NCI-H69 (cell line): ENCODE measurements around the gene SMIM8.

ENCODE experiments used
- DNase-seq: peaks from one replicate; lab custom pipeline; 2025; lab: John Stamatoyannopoulos, UW

SMIM8 gene

GRCh38 chr6:87334683-87335082 is 12.3 kb downstream of the SMIM8 start:
- DNase-seq: no peak

GRCh38 chr6:87336367-87336766 is 14.0 kb downstream of the SMIM8 start:
- no peak for DNase-seq

DNA sequence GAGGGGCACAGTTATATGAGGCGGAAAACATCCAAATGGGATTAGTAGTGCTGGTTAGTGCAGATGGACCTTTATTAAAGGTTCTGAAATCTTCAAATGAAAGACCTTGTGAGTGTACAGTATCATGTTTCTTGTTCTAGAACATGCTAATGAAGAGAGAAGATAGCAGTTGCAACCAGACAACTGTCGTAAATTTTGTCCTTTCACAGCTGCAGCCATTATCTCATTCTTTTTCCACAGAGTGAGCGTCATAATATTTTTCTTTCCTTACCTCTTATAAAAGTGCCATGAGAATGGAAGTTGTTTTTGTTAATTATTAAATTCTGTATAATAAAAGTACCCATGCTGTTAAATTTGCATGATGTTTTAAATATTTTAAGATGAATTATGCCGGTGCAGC is 17.8 kb downstream of the SMIM8 start:
- DNase-seq: peak; percentile 6

DNA sequence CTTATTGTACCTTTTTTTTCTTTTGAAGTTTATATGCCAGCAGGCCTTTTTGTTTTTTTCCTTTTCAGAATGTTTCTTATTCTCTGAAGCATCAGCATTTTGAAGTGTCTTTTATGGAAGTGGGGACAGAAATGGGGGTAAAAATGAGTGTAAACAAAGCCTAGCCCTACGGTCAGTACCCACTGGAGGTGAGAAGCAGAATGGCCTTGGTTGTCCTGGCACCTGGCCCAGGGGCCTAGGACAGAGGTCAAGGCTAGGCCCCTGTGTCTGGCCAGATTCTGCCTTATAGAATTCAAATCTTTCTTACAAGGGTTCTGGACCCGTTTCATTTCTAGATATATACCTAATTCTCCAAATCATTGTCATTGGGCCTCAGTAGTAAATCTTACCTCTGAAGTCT is 18.8 kb downstream of the SMIM8 start:
- no peak for DNase-seq

DNA sequence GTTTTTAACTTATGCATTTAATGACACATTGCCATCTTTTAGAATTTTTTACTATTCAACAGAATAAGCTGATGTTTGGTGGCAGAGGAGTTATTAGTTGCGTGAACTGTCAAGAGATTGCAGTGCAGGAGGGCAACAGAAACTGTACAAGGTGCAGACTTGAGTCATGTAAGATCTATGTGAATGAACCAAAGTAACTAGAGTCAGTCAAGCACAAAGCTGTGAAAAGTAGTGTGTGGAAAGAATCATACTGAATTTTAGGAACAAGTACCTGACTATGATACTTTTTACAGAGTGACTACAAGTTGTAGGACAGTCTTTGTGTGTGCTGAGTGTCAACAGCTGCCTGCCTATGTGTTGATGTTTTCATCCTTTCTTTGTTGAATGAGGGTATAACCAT is 19.5 kb downstream of the SMIM8 start:
- DNase-seq: no peak

DNA sequence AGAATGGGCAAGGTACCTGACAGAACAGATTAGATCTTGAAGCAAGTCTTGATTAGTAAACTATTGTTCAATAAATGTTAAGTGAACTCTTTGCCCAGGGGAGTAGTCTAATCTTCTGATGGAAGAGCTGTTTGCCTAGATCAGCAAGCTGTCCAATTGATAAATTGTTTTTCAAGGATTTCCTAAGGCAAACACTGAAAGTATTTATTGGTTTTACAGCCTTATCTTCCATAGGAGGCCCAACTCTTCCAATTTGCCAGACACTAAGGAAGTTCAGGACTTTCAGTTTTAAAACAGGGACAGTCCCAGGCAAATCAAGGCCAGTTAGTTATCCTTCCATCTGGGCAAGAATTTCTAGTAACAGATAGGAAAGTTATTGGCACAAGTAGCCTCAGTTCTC is 20.4 kb downstream of the SMIM8 start:
- DNase-seq: no peak

DNA sequence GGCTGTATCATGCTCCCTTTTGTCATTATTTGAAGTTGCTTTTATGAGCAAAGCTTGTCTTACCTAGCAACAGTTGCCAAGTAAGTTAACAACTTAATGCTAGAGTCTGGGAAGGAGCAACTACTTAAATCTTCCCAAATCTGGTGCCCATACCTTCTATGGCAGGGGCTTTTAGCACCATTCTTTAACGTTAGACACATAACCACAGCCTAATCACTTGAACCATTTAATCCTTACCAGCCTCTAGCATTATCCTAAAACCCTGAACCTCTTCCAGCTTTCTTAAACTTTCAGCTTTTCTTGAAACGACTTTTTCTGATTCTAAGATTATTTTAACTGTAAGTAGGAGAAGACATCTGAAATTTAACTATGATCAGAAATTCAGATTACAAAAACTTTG is 22.3 kb downstream of the SMIM8 start, which contains the start of gene C6orf163:
TSS of gene C6orf163 (plus strand) at position 83 of the 400 bp plus-strand sequence. CDS start at position 370, 287 bp downstream.
- no peak for DNase-seq

- no peak for DNase-seq
Observed at GRCh38 chr6:87346700-87347099, 24.3 kb downstream of the SMIM8 start.

GRCh38 chr6:87349896-87350295 is 27.5 kb downstream of the SMIM8 start:
- DNase-seq: no peak

- no peak for DNase-seq
Observed at GRCh38 chr6:87350516-87350915, 28.1 kb downstream of the SMIM8 start.

DNA sequence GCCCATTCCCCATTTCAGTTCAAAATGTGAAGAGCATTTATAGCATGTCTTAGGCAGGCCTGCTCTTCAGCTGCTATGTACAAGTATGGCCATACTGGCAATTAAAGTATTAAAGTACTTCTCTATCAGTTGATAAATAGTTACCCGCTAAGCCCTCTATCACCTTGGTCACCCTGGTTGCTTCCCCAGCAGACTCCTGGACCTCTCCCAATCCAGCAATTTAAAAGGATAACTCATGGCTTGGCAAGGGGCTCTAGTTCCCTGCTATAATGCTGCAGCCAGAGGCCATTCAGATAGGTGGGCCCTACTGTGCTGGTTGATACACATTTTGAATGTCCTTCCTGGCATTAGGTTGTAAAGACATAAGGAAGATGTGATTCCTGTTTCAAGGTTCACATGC is 29.2 kb downstream of the SMIM8 start:
- DNase-seq: no peak

GRCh38 chr6:87356181-87356580 is 33.8 kb downstream of the SMIM8 start:
- no peak for DNase-seq

GRCh38 chr6:87357479-87358196 is 35.2 kb downstream of the SMIM8 start:
- DNase-seq: peak; percentile 10

GRCh38 chr6:87364602-87365252 is 42.3 kb downstream of the SMIM8 start:
- peak; percentile 7 for DNase-seq

GRCh38 chr6:87366072-87366827 is 43.9 kb downstream of the SMIM8 start:
- no peak for DNase-seq

GRCh38 chr6:87366899-87367298 is 44.5 kb downstream of the SMIM8 start:
- no peak for DNase-seq

- DNase-seq: no peak
Observed at GRCh38 chr6:87373377-87373776, 51.0 kb downstream of the SMIM8 start.

DNA sequence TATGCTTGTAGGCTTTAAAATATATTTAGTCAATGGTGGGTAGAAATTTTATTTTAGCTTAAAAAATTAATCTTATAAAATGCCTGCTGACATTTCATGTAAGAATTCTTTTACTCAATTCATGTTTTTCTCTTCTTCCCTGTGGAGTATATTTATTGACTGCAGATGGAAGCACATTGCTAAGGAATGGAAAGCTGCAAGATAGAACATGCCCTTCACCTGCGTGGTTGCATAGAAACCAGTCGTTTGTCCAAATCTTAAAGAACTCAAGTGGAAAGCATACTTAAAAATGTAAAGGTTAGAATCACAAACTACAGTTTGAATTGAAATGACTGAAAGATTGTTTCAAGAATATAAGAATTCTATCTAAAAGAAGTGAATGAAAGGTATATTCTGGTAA is 52.9 kb downstream of the SMIM8 start:
- DNase-seq: no peak

DNA sequence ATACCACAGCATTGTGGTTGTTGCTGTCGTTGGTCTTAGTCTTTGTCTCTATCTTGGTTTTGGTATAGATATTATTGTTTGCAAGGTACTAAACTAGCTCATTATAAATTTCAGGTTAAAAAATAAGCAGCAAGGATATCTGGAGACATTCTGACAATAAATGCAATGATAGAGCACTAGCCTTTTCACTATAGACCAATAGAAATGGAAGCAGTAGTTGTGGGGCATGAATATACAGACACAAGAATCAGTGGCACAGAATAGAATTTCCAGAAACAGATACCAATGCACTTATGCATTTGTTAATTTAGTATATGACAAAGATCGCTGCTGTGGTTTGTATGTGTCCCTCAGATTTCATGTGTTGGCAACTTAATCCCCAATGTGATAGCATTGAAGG is 54.3 kb downstream of the SMIM8 start:
- no peak for DNase-seq

- no peak for DNase-seq
Observed at GRCh38 chr6:87378947-87379346, 56.6 kb downstream of the SMIM8 start.

DNA sequence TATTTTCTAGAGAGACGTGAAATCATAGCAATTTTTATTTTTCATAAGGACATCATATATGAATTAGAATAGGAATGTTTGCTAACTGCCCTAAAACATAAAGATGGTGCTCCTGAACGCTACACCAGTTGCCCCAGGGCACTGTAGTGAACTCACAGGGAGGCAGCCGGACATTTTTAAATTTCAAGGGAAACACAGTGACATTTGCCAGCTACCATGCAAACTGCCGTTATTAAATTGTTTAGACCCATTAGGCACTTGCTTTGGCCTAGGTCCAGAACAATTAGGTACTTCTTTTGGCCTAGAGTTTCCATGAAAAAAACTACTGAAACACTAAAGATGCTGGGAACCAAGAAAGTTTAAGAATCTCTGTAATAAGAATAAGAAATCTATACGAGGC is 60.5 kb downstream of the SMIM8 start:
- DNase-seq: peak; percentile 53

- no peak for DNase-seq
Observed at GRCh38 chr6:87384038-87384437, 61.6 kb downstream of the SMIM8 start.

GRCh38 chr6:87384449-87384848 is 62.1 kb downstream of the SMIM8 start:
- DNase-seq: no peak
